GM23338 (cell line): ENCODE measurements around the gene SRSF5.

Source experiments
- CREB1 ChIP-seq: fragments of 250-450 bp; sonication (Bioruptor Pico); IDR thresholded peaks from 2 replicates; pipeline ENCODE4 v1.5.0; 2020; ENCODE audit warnings: low read depth, mild to moderate bottlenecking, moderate library complexity
- CTCF ChIP-seq, 2 experiments: fragments of 200-600 bp in 1 of 2; sonication (generic) in 1 of 2; conservative IDR thresholded peaks; 2 replicates each; pipeline versions ENCODE4 v1.5.1 to v1.6.1; 2016 to 2017; ENCODE audit warnings: antibody characterized with exemption in 2 of 2, low read depth in 2 of 2, mild to moderate bottlenecking in 2 of 2, moderate library complexity in 1 of 2
- EZH2 ChIP-seq: fragments of 200-600 bp; sonication (generic); IDR thresholded peaks from one replicate; pipeline ENCODE4 v1.8.0; 2017; ENCODE audit warnings: antibody characterized with exemption, mild to moderate bottlenecking, low read depth; ENCODE audit not compliant: unreplicated experiment
- POLR2AphosphoS5 ChIP-seq: IDR thresholded peaks from 2 replicates; pipeline ENCODE4 v1.6.1; 2016; ENCODE audit warnings: antibody characterized with exemption, low read depth
- REST ChIP-seq: IDR thresholded peaks from one replicate; pipeline ENCODE4 v1.6.1; 2018; ENCODE audit warnings: antibody characterized with exemption; ENCODE audit not compliant: unreplicated experiment
- STAT1 ChIP-seq: IDR thresholded peaks from one replicate; pipeline ENCODE4 v1.6.1; 2016; ENCODE audit warnings: antibody characterized with exemption; ENCODE audit not compliant: unreplicated experiment

DNA sequence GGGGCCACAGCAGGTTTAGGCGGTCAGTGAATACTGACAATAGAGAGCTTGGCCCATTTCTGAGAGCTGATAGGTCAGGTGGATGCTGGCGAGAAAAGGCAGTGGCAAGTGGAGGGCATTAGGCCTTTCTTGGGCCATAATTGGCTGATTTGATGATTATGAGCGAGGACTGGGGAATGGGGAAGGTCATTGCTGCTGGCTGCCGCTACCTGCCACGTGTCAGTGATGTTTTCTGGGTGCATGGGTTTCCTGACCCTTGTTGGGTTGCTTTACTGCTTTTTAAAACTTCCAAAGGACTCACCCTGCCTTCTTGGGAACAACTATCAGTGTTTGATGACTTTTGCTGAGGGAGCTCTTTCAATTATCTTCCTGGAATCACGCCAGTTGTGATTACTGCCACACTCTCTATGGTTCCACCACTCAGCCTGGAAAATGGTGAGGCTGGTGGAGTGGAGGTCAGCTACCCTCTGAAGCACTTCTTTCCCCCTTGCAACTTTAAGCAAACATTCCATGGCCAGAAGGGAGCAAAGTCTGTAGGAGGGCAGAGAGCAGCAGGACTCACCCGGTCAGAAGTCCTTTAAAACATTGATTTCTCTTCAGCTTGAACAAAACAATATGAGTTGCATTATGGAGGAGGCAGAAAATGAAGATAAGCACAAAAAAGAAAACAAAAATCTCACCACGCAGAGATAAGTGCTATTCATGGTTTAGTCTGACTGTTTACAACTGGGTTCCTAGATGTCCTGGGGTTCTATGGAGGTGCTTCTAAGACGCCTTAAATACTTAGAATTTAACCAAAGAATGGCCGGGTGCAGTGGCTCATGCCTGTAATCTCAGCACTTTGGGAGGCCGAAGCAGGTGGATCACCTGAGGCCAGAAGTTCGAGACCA, 42.2 kb downstream of the SRSF5 start:
- TF ChIP-seq CTCF (conservative IDR thresholded peaks at IDR 0.05; ENCODE audit: low read depth in 2 of 2) (no peak), POLR2AphosphoS5 (no peak), CREB1 (no peak), EZH2 (no peak), REST (no peak), STAT1 (no peak)
